WTC11 (cell line): ENCODE data around the gene OCA2. TPM values are rescaled to one million over a fixed set of nuclear protein-coding genes. Genes with fewer than 3 reads are reported as not detected.

ENCODE experiments used
- ATAC-seq: fragments of 200-7000 bp; cut with Tn5 transposase; 2 replicates; pipeline ENCODE4 v1.10.0; 2021; ENCODE audit warnings: mild to moderate bottlenecking, moderate library complexity
- CTCF ChIA-PET: fragments of 300-600 bp; sonication (Branson Sonifier 250); formaldehyde crosslinking; loops from one replicate; lab custom pipeline; 2021; ENCODE audit warnings: antibody characterized with exemption; lab: Charles Lee
- POLR2A ChIA-PET: fragments of 350-600 bp; sonication (Branson Sonifier 250); formaldehyde crosslinking; loops from one replicate; lab custom pipeline; 2021; ENCODE audit warnings: antibody characterized with exemption; lab: Charles Lee
- DNase-seq: peaks from one replicate; pipeline ENCODE4 v3.0.0; 2021; ENCODE audit warnings: low spot score
- H3K27ac Mint-ChIP-seq: 2 replicates; pipeline ENCODE4 v1.8.0; 2021; ENCODE audit warnings: mixed read lengths
- H3K27me3 Mint-ChIP-seq: 2 replicates; pipeline ENCODE4 v1.8.0; 2021; ENCODE audit warnings: low read depth, mild to moderate bottlenecking, moderate library complexity, mixed read lengths
- H3K36me3 Mint-ChIP-seq: 2 replicates; pipeline ENCODE4 v1.8.0; 2021; ENCODE audit warnings: mixed read lengths
- H3K4me1 Mint-ChIP-seq: 2 replicates; pipeline ENCODE4 v1.8.0; 2022; ENCODE audit warnings: mixed read lengths
- H3K4me3 Mint-ChIP-seq: 2 replicates; pipeline ENCODE4 v1.8.0; 2021; ENCODE audit warnings: mild to moderate bottlenecking, moderate library complexity, mixed read lengths
- H3K9me3 Mint-ChIP-seq: 2 replicates; pipeline ENCODE4 v1.8.0; 2021; ENCODE audit warnings: mixed read lengths
- AFF4 ChIP-seq: sonication (generic); formaldehyde crosslinking; IDR thresholded peaks from 2 replicates; pipeline ENCODE4 v1.8.1; 2023; ENCODE audit warnings: mild to moderate bottlenecking, missing genetic modification reagents, borderline replicate concordance
- ATF6 ChIP-seq: sonication (generic); formaldehyde crosslinking; IDR thresholded peaks from 2 replicates; pipeline ENCODE4 v1.8.1; 2023; ENCODE audit warnings: mild to moderate bottlenecking, missing genetic modification reagents
- FOXP1 ChIP-seq: sonication (generic); formaldehyde crosslinking; IDR thresholded peaks from 2 replicates; pipeline ENCODE4 v1.8.0; 2022; ENCODE audit warnings: missing genetic modification reagents, mild to moderate bottlenecking, moderate library complexity, borderline replicate concordance
- HMGXB4 ChIP-seq: sonication (generic); formaldehyde crosslinking; IDR thresholded peaks from 2 replicates; pipeline ENCODE4 v1.8.1; 2023; ENCODE audit warnings: mild to moderate bottlenecking, moderate library complexity, missing genetic modification reagents
- KAT7 ChIP-seq: sonication (generic); formaldehyde crosslinking; IDR thresholded peaks from 2 replicates; pipeline ENCODE4 v1.8.1; 2023; ENCODE audit warnings: missing genetic modification reagents, mild to moderate bottlenecking, borderline replicate concordance
- NR1H2 ChIP-seq: sonication (generic); formaldehyde crosslinking; IDR thresholded peaks from 2 replicates; pipeline ENCODE4 v1.9.0; 2021; ENCODE audit warnings: mild to moderate bottlenecking, moderate library complexity, missing genetic modification reagents
- NR2C2 ChIP-seq: sonication (generic); formaldehyde crosslinking; IDR thresholded peaks from 2 replicates; pipeline ENCODE4 v1.8.0; 2022; ENCODE audit warnings: mild to moderate bottlenecking, missing genetic modification reagents
- PRRX2 ChIP-seq: fragments of 250-450 bp; sonication (Bioruptor Pico); IDR thresholded peaks from 2 replicates; pipeline ENCODE4 v1.8.0; 2021; ENCODE audit warnings: mild to moderate bottlenecking
- SMAD4 ChIP-seq: sonication (generic); formaldehyde crosslinking; IDR thresholded peaks from 2 replicates; pipeline ENCODE4 v1.8.0; 2022; ENCODE audit warnings: mild to moderate bottlenecking, missing genetic modification reagents
- TEAD4 ChIP-seq: sonication (generic); formaldehyde crosslinking; IDR thresholded peaks from 2 replicates; pipeline ENCODE4 v1.8.0; 2022; ENCODE audit warnings: mild to moderate bottlenecking, missing genetic modification reagents
- TP53 ChIP-seq: sonication (generic); formaldehyde crosslinking; IDR thresholded peaks from 2 replicates; pipeline ENCODE4 v1.8.1; 2023; ENCODE audit warnings: mild to moderate bottlenecking, missing genetic modification reagents
- USF2 ChIP-seq: sonication (generic); formaldehyde crosslinking; IDR thresholded peaks from 2 replicates; pipeline ENCODE4 v1.8.1; 2023; ENCODE audit warnings: mild to moderate bottlenecking, missing genetic modification reagents, moderate library complexity
- ZNF416 ChIP-seq: fragments of 250-450 bp; sonication (Bioruptor Pico); IDR thresholded peaks from 2 replicates; pipeline ENCODE4 v1.9.0; 2021; ENCODE audit warnings: mild to moderate bottlenecking, inconsistent platforms
- ZNF425 ChIP-seq: fragments of 250-450 bp; sonication (Bioruptor Pico); conservative IDR thresholded peaks from 2 replicates; pipeline ENCODE4 v1.9.0; 2021; ENCODE audit warnings: mild to moderate bottlenecking
- ZNF512 ChIP-seq: sonication (generic); formaldehyde crosslinking; IDR thresholded peaks from 2 replicates; pipeline ENCODE4 v1.8.1; 2022; ENCODE audit warnings: missing genetic modification reagents, borderline replicate concordance
- total RNA-seq: library from RNA; stranded (reverse); gene quantifications from 3 replicates; pipeline ENCODE4 v1.2.3, GENCODE V29; 2021

The OCA2 gene
- total RNA-seq, 1 experiment from 2014 or later: 0.39 TPM

- no peak for TF ChIP-seq HMGXB4 (CRISPR knock-in tag)
- no peak for TF ChIP-seq SMAD4 (CRISPR knock-in tag)
- no peak for TF ChIP-seq KAT7 (CRISPR knock-in tag)
Measured at GRCh38 chr15:27790270-27790669, 308.8 kb downstream of the OCA2 start (continued).

- H3K27me3 Mint-ChIP-seq: no peaks in the 10 kb centered on the region
- H3K36me3 Mint-ChIP-seq: no peaks in the 10 kb centered on the region
- no peak for TF ChIP-seq ZNF512
- no peak for TF ChIP-seq NR1H2 (CRISPR knock-in tag)
- TF ChIP-seq ZNF416: no peak
- no peak for TF ChIP-seq PRRX2 (CRISPR knock-in tag)
- no peak for TF ChIP-seq ATF6
- TF ChIP-seq ZNF425 (CRISPR knock-in tag): no peak
- TF ChIP-seq NR2C2 (CRISPR knock-in tag): no peak
- no peak for TF ChIP-seq TEAD4 (CRISPR knock-in tag)
- no peak for TF ChIP-seq TP53 (CRISPR knock-in tag)
- TF ChIP-seq FOXP1: no peak
- no peak for TF ChIP-seq AFF4 (CRISPR knock-in tag)
- no peak for TF ChIP-seq USF2 (CRISPR knock-in tag)
- TF ChIP-seq, all 79 proteins: peak for 0
- no peak for DNase-seq
- POLR2A ChIA-PET: no interaction called here
- no peak overlapping the region for H3K4me3 Mint-ChIP-seq
- H3K9me3 Mint-ChIP-seq: no peaks in the 10 kb centered on the region; the same call in 1 of the 2 replicates
- no peak overlapping the region for H3K27ac Mint-ChIP-seq
- CTCF ChIA-PET: no interaction called here
- ATAC-seq: no peak
- peaks cover 32% of the 10 kb centered on the region for H3K4me1 Mint-ChIP-seq
Measured at GRCh38 chr15:27787931-27788330, 311.2 kb downstream of the OCA2 start.
